ENCODE results near the gene MAPRE2.

Gene MAPRE2

GRCh38 chr18:35080058-35080457 is 38.8 kb downstream of the MAPRE2 start:
- Histone ChIP-seq H3K27ac (ENCODE audit: low read length) (no peak overlapping the region), H3K4me3 (ENCODE audit: low read length in 2 of 2) (no peak overlapping the region), H3K27me3 (ENCODE audit: control insufficient read depth in 1 of 2, insufficient read depth in 2 of 2, low read length in 2 of 2) (no peaks in the 10 kb centered on the region), H3K36me3 (ENCODE audit: control insufficient read depth in 2 of 2, insufficient read depth in 2 of 2, low read length in 2 of 2) (no peaks in the 10 kb centered on the region), H3K4me1 (ENCODE audit: control insufficient read depth, insufficient read depth, low read length) (no peaks in the 10 kb centered on the region), H3K9ac (ENCODE audit: low read length in 2 of 2) (no peak overlapping the region), H3K9me3 (ENCODE audit: control insufficient read depth in 2 of 2, low read length in 2 of 2) (no peaks in the 10 kb centered on the region)

- H3K27ac ChIP-seq (ENCODE audit: low read length): no peak overlapping the region
- H3K36me3 ChIP-seq (ENCODE audit: control insufficient read depth in 2 of 2, insufficient read depth in 2 of 2, low read length in 2 of 2): no peaks in the 10 kb centered on the region
- H3K9me3 ChIP-seq (ENCODE audit: control insufficient read depth in 2 of 2, low read length in 2 of 2): no peaks in the 10 kb centered on the region
- H3K9ac ChIP-seq (ENCODE audit: low read length in 2 of 2): no peak overlapping the region
- no peaks in the 10 kb centered on the region for H3K4me1 ChIP-seq (ENCODE audit: control insufficient read depth, insufficient read depth, low read length)
- no peak overlapping the region for H3K4me3 ChIP-seq (ENCODE audit: low read length in 2 of 2)
- H3K27me3 ChIP-seq (ENCODE audit: control insufficient read depth in 1 of 2, insufficient read depth in 2 of 2, low read length in 2 of 2): no peaks in the 10 kb centered on the region
Measured at GRCh38 chr18:35083174-35083712, 42.0 kb downstream of the MAPRE2 start.

- no peak overlapping the region for H3K9ac ChIP-seq (ENCODE audit: low read length in 2 of 2)
- no peak overlapping the region for H3K27ac ChIP-seq (ENCODE audit: low read length)
Measured at GRCh38 chr18:35084494-35085449, 43.6 kb downstream of the MAPRE2 start.

GRCh38 chr18:35085450-35086380 is 44.5 kb downstream of the MAPRE2 start:
- Histone ChIP-seq H3K4me3 (ENCODE audit: low read length in 2 of 2) (no peak overlapping the region), H3K27me3 (ENCODE audit: control insufficient read depth in 1 of 2, insufficient read depth in 2 of 2, low read length in 2 of 2) (no peaks in the 10 kb centered on the region), H3K4me1 (ENCODE audit: control insufficient read depth, insufficient read depth, low read length) (no peaks in the 10 kb centered on the region), H3K27ac (ENCODE audit: low read length) (no peak overlapping the region), H3K36me3 (ENCODE audit: control insufficient read depth in 2 of 2, insufficient read depth in 2 of 2, low read length in 2 of 2) (no peaks in the 10 kb centered on the region), H3K9me3 (ENCODE audit: control insufficient read depth in 2 of 2, low read length in 2 of 2) (no peaks in the 10 kb centered on the region), H3K9ac (ENCODE audit: low read length in 2 of 2) (no peak overlapping the region)

More at GRCh38 chr18:35084494-35085449, 43.6 kb downstream of the MAPRE2 start:
- H3K4me1 ChIP-seq (ENCODE audit: control insufficient read depth, insufficient read depth, low read length): no peaks in the 10 kb centered on the region
- H3K36me3 ChIP-seq (ENCODE audit: control insufficient read depth in 2 of 2, insufficient read depth in 2 of 2, low read length in 2 of 2): no peaks in the 10 kb centered on the region
- H3K27me3 ChIP-seq (ENCODE audit: control insufficient read depth in 1 of 2, insufficient read depth in 2 of 2, low read length in 2 of 2): no peaks in the 10 kb centered on the region
- no peak overlapping the region for H3K4me3 ChIP-seq (ENCODE audit: low read length in 2 of 2)
- no peaks in the 10 kb centered on the region for H3K9me3 ChIP-seq (ENCODE audit: control insufficient read depth in 2 of 2, low read length in 2 of 2)

GRCh38 chr18:35086704-35087103 is 45.5 kb downstream of the MAPRE2 start:
- no peaks in the 10 kb centered on the region for H3K36me3 ChIP-seq (ENCODE audit: control insufficient read depth in 2 of 2, insufficient read depth in 2 of 2, low read length in 2 of 2)
- H3K4me3 ChIP-seq (ENCODE audit: low read length in 2 of 2): no peak overlapping the region
- H3K27ac ChIP-seq (ENCODE audit: low read length): no peak overlapping the region
- H3K9me3 ChIP-seq (ENCODE audit: control insufficient read depth in 2 of 2, low read length in 2 of 2): no peaks in the 10 kb centered on the region
- no peaks in the 10 kb centered on the region for H3K27me3 ChIP-seq (ENCODE audit: control insufficient read depth in 1 of 2, insufficient read depth in 2 of 2, low read length in 2 of 2)
- no peak overlapping the region for H3K9ac ChIP-seq (ENCODE audit: low read length in 2 of 2)
- no peaks in the 10 kb centered on the region for H3K4me1 ChIP-seq (ENCODE audit: control insufficient read depth, insufficient read depth, low read length)

GRCh38 chr18:35087726-35088125 is 46.5 kb downstream of the MAPRE2 start:
- no peak overlapping the region for H3K27ac ChIP-seq (ENCODE audit: low read length)
- no peaks in the 10 kb centered on the region for H3K9me3 ChIP-seq (ENCODE audit: control insufficient read depth in 2 of 2, low read length in 2 of 2)
- no peaks in the 10 kb centered on the region for H3K27me3 ChIP-seq (ENCODE audit: control insufficient read depth in 1 of 2, insufficient read depth in 2 of 2, low read length in 2 of 2)
- H3K36me3 ChIP-seq (ENCODE audit: control insufficient read depth in 2 of 2, insufficient read depth in 2 of 2, low read length in 2 of 2): no peaks in the 10 kb centered on the region
- H3K4me1 ChIP-seq (ENCODE audit: control insufficient read depth, insufficient read depth, low read length): no peaks in the 10 kb centered on the region
- no peak overlapping the region for H3K9ac ChIP-seq (ENCODE audit: low read length in 2 of 2)
- no peak overlapping the region for H3K4me3 ChIP-seq (ENCODE audit: low read length in 2 of 2)

- Histone ChIP-seq H3K36me3 (ENCODE audit: control insufficient read depth in 2 of 2, insufficient read depth in 2 of 2, low read length in 2 of 2) (no peaks in the 10 kb centered on the region), H3K27me3 (ENCODE audit: control insufficient read depth in 1 of 2, insufficient read depth in 2 of 2, low read length in 2 of 2) (no peaks in the 10 kb centered on the region), H3K9ac (ENCODE audit: low read length in 2 of 2) (no peak overlapping the region), H3K4me3 (ENCODE audit: low read length in 2 of 2) (no peak overlapping the region), H3K27ac (ENCODE audit: low read length) (no peak overlapping the region), H3K9me3 (ENCODE audit: control insufficient read depth in 2 of 2, low read length in 2 of 2) (no peaks in the 10 kb centered on the region), H3K4me1 (ENCODE audit: control insufficient read depth, insufficient read depth, low read length) (no peaks in the 10 kb centered on the region)
Measured at GRCh38 chr18:35088921-35089320, 47.7 kb downstream of the MAPRE2 start.

- H3K4me3 ChIP-seq (ENCODE audit: low read length in 2 of 2): no peak overlapping the region
- no peaks in the 10 kb centered on the region for H3K36me3 ChIP-seq (ENCODE audit: control insufficient read depth in 2 of 2, insufficient read depth in 2 of 2, low read length in 2 of 2)
- H3K4me1 ChIP-seq (ENCODE audit: control insufficient read depth, insufficient read depth, low read length): no peaks in the 10 kb centered on the region
- no peaks in the 10 kb centered on the region for H3K27me3 ChIP-seq (ENCODE audit: control insufficient read depth in 1 of 2, insufficient read depth in 2 of 2, low read length in 2 of 2)
- H3K27ac ChIP-seq (ENCODE audit: low read length): no peak overlapping the region
- no peak overlapping the region for H3K9ac ChIP-seq (ENCODE audit: low read length in 2 of 2)
- no peaks in the 10 kb centered on the region for H3K9me3 ChIP-seq (ENCODE audit: control insufficient read depth in 2 of 2, low read length in 2 of 2)
Measured at GRCh38 chr18:35089382-35089781, 48.2 kb downstream of the MAPRE2 start.

GRCh38 chr18:35089891-35090550 is 48.8 kb downstream of the MAPRE2 start:
- H3K9ac ChIP-seq (ENCODE audit: low read length in 2 of 2): no peak overlapping the region
- H3K36me3 ChIP-seq (ENCODE audit: control insufficient read depth in 2 of 2, insufficient read depth in 2 of 2, low read length in 2 of 2): no peaks in the 10 kb centered on the region
- H3K4me1 ChIP-seq (ENCODE audit: control insufficient read depth, insufficient read depth, low read length): no peaks in the 10 kb centered on the region
- no peaks in the 10 kb centered on the region for H3K9me3 ChIP-seq (ENCODE audit: control insufficient read depth in 2 of 2, low read length in 2 of 2)
- H3K27me3 ChIP-seq (ENCODE audit: control insufficient read depth in 1 of 2, insufficient read depth in 2 of 2, low read length in 2 of 2): no peaks in the 10 kb centered on the region
- H3K4me3 ChIP-seq (ENCODE audit: low read length in 2 of 2): no peak overlapping the region
- no peak overlapping the region for H3K27ac ChIP-seq (ENCODE audit: low read length)

GRCh38 chr18:35091841-35092240 is 50.6 kb downstream of the MAPRE2 start:
- no peak overlapping the region for H3K9ac ChIP-seq (ENCODE audit: low read length in 2 of 2)

More at GRCh38 chr18:35091841-35092240, 50.6 kb downstream of the MAPRE2 start:
- H3K4me1 ChIP-seq (ENCODE audit: control insufficient read depth, insufficient read depth, low read length): no peaks in the 10 kb centered on the region
- no peaks in the 10 kb centered on the region for H3K9me3 ChIP-seq (ENCODE audit: control insufficient read depth in 2 of 2, low read length in 2 of 2)
- no peak overlapping the region for H3K4me3 ChIP-seq (ENCODE audit: low read length in 2 of 2)
- no peaks in the 10 kb centered on the region for H3K27me3 ChIP-seq (ENCODE audit: control insufficient read depth in 1 of 2, insufficient read depth in 2 of 2, low read length in 2 of 2)
- H3K27ac ChIP-seq (ENCODE audit: low read length): no peak overlapping the region
- no peaks in the 10 kb centered on the region for H3K36me3 ChIP-seq (ENCODE audit: control insufficient read depth in 2 of 2, insufficient read depth in 2 of 2, low read length in 2 of 2)

Measured in stomach smooth muscle (tissue), 2 donors.